Heart right ventricle (tissue), 16 donors: ENCODE results near the gene PODNL1. TPM values are rescaled to one million over a fixed set of nuclear protein-coding genes. Genes with fewer than 3 reads are reported as not detected.

ENCODE experiments used
- ATAC-seq, 8 donors: fragments of 200-7000 bp; cut with Tn5 transposase; one replicate each; pipeline ENCODE4 v1.9.1; 2020; ENCODE audit warnings: mild to moderate bottlenecking in 8 of 8, moderate library complexity in 8 of 8, moderate number of reproducible peaks in 1 of 8
- DNase-seq, 2 donors: peaks; one replicate each; pipeline ENCODE4 v3.0.0-alpha.2; 2020
- H3K27ac ChIP-seq, 10 donors: fragments of 200-600 bp; sonication (generic) in 2 of 10; one replicate each; pipeline versions ENCODE4 v1.5.0 to v1.8.0; 2020 to 2022; ENCODE audit warnings: mild to moderate bottlenecking in 3 of 10
- H3K27me3 ChIP-seq, 7 donors: fragments of 200-600 bp; one replicate each; pipeline ENCODE4 v1.8.0; 2021 to 2022; ENCODE audit warnings: mild to moderate bottlenecking in 2 of 7
- H3K36me3 ChIP-seq, 9 donors: fragments of 200-600 bp; sonication (generic) in 1 of 9; one replicate each; pipeline versions ENCODE4 v1.5.0 to v1.8.0; 2020 to 2022; ENCODE audit warnings: mild to moderate bottlenecking in 2 of 9
- H3K4me1 ChIP-seq, 9 donors: fragments of 200-600 bp; sonication (generic) in 1 of 9; one replicate each; pipeline versions ENCODE4 v1.5.0 to v1.8.0; 2020 to 2022; ENCODE audit warnings: mild to moderate bottlenecking in 4 of 9
- H3K4me3 ChIP-seq, 10 donors: fragments of 200-600 bp; sonication (generic) in 2 of 10; one replicate each; pipeline versions ENCODE4 v1.5.0 to v1.8.0; 2020 to 2022; ENCODE audit warnings: mild to moderate bottlenecking in 7 of 10, moderate library complexity in 2 of 10
- H3K9me3 ChIP-seq, 11 donors: fragments of 200-600 bp in 10 of 11; sonication (generic) in 2 of 11; one replicate each; pipeline versions ENCODE4 v1.5.0 to v1.8.0; 2013 to 2022; ENCODE audit warnings: mild to moderate bottlenecking in 2 of 11, control low read depth in 1 of 11, moderate library complexity in 1 of 11
- CTCF ChIP-seq, 9 donors: fragments of 200-600 bp; sonication (generic) in 2 of 9; IDR thresholded peaks; one replicate each; pipeline versions ENCODE4 v1.5.0 to v1.8.0; 2021 to 2022; ENCODE audit warnings: antibody characterized with exemption in 9 of 9, mild to moderate bottlenecking in 5 of 9, moderate library complexity in 1 of 9
- WGBS, 2 donors: extraction: QIAGEN DNeasy Blood & Tissue Kit; methylation state at CpG; one replicate each; pipeline ENCODE4 v1.1.7; 2013; ENCODE audit warnings: inconsistent platforms in 1 of 2; 5-methylcytosine and 5-hydroxymethylcytosine counted together
- intact Hi-C, 10 donors: fragments of 100-400 bp; cut with DNase I; formaldehyde crosslinking; loops; one replicate each; pipeline versions ENCODE4 v1.11.1 to v1.14.2; 2022
- polyA plus RNA-seq, 2 donors: library from polyadenylated mRNA; stranded (reverse); fragments of 200-250 nt; gene quantifications; one replicate each; pipeline ENCODE4 v1.2.3, GENCODE V29; 2013
- total RNA-seq, 10 donors: library from RNA; stranded (reverse); fragmentation: NEBNext Ultra II Directional in 3 of 10; extraction: Animal tissue kit (Norgen Biotek cat#: 25700) in 3 of 10; gene quantifications; one replicate each; pipeline versions ENCODE4 v1.2.1 to v1.2.4, GENCODE V29; 2021 to 2023
- donor health status: Arrhythmogenic right ventricular cardiomyopathy.
- donor health status: ischemic (EF 13 %, LVEDD 7.1; RV severe dilation, severe dysfunction).
- donor health status: healthy with polysubstance abuse.
- donor health status: DM: no; HTN: yes; CAD: no.
- donor health status: DM: no; HTN: no; CAD: no.
- donor health status: ischemic (EF 25% LVEDD 6.9; RV normal size, moderate dysfunction).
- donor health status: ischemic (EF 25% LVEDD 5.7; RV mildly dilated, moderate dysfunction).
- donor health status: healthy.
- donor health status: DM: yes; HTN: yes; CAD: no.
- donor health status: Ischemic cardiomyopathy.
- donor health status: ischemic (EF 35%, LVEDD 5.7; RV mildly dilated, moderate dysfunction).
- donor health status: nonischemic (EF 11% LVEDD 7.7; RV severe dilation, severe dysfunction).
- donor health status: DM: yes; HTN: yes; CAD: no.
- donor health status: PGD.
- donor health status: ischemic (EF 29% LVEDD 5.4; RV normal size, mild dysfunction).
- donor health status: nonischemic (EF 23%, LVEDD 6.1; RV moderate dilation, normal function).

The PODNL1 gene
- total and polyA plus RNA-seq, 12 donors: 0.76 to 6.2 (median 1.8) TPM

- TF ChIP-seq CTCF (IDR thresholded peaks at IDR 0.05): no peak
- WGBS, 2 donors: 92 to 93% methylated on average over 13 of the region's 13 CpGs
- Histone ChIP-seq H3K9me3 (no peaks in the 10 kb centered on the region), H3K4me3 (no peak overlapping the region), H3K4me1 (peaks cover 0 to 2% (median 0%) of the 10 kb centered on the region in 9 donors), H3K27ac (no peak overlapping the region), H3K27me3 (no peaks in the 10 kb centered on the region), H3K36me3 (no peaks in the 10 kb centered on the region)
- intact Hi-C loops: loop anchor here in 2 of 10 donors (5.0 kb wide), 1 partner anchor 162 kb away; no protein-coding TSS in a partner anchor
- no peak for ATAC-seq
- no peak for DNase-seq
These were observed 48.1 kb downstream of the PODNL1 start for GRCh38 chr19:13890136-13890535.

- no peak for DNase-seq
- Histone ChIP-seq H3K36me3 (no peaks in the 10 kb centered on the region), H3K4me1 (peaks cover 0 to 9% (median 0%) of the 10 kb centered on the region in 9 donors), H3K4me3 (no peak overlapping the region), H3K27me3 (no peaks in the 10 kb centered on the region), H3K27ac (no peak overlapping the region), H3K9me3 (no peaks in the 10 kb centered on the region)
- no peak for ATAC-seq
- intact Hi-C loops: loop anchor here in 4 of 10 donors (10.0 kb wide), 4 partner anchors 147 to 457 kb away; partner anchors contain the start of genes ASF1B (in 1 of the 4) and IL27RA (in 1 of the 4)
- 91 to 92% methylated on average over 16 of the region's 16 CpGs for WGBS, 2 donors
- no peak for TF ChIP-seq CTCF (IDR thresholded peaks at IDR 0.05)
These were observed 49.9 kb downstream of the PODNL1 start for GRCh38 chr19:13888281-13888680.

- peaks cover 0 to 9% (median 0%) of the 10 kb centered on the region in 9 donors for H3K4me1 ChIP-seq
- 80 to 82% methylated on average over 5 of the region's 5 CpGs for WGBS, 2 donors
- no peak for DNase-seq
- intact Hi-C loops: loop anchor here in 4 of 10 donors (10.0 kb wide), 4 partner anchors 147 to 457 kb away; partner anchors contain the start of genes ASF1B (in 1 of the 4) and IL27RA (in 1 of the 4)
- no peak overlapping the region for H3K4me3 ChIP-seq
- H3K27me3 ChIP-seq: no peaks in the 10 kb centered on the region
- no peak for TF ChIP-seq CTCF (IDR thresholded peaks at IDR 0.05)
- H3K36me3 ChIP-seq: no peaks in the 10 kb centered on the region
- no peaks in the 10 kb centered on the region for H3K9me3 ChIP-seq
- no peak overlapping the region for H3K27ac ChIP-seq
- ATAC-seq: no peak
These were observed 50.7 kb downstream of the PODNL1 start for GRCh38 chr19:13887517-13887916.

DNA sequence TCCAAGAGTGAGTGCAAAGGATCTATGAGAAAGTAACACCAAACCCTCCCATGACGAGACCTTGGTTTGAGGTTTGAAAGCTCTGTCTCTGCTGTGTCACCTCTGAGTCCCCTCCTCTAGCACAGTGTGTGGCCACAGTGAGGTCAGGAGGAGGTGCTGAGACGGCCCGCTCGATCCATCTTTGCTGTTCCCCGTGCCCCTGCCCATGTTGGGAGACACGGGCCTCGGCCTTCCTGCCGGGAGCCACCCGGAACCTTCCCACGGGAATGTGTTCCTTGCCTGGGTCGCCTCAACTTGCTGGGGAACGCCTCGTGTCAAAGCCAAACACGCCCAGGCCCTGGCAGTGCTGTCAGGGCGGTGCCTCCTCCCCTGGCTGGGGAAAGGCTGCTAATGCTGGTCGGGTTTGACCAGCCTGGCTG is 51.2 kb downstream of the PODNL1 start:
- DNase-seq: no peak
- Histone ChIP-seq H3K27ac (no peak overlapping the region), H3K27me3 (no peaks in the 10 kb centered on the region), H3K4me1 (peaks cover 0 to 9% (median 4%) of the 10 kb centered on the region in 9 donors), H3K9me3 (no peaks in the 10 kb centered on the region), H3K36me3 (no peaks in the 10 kb centered on the region), H3K4me3 (no peak overlapping the region)
- intact Hi-C loops: loop anchor here in 4 of 10 donors (10.0 kb wide), 4 partner anchors 148 to 458 kb away; partner anchors contain the start of genes ASF1B (in 1 of the 4) and IL27RA (in 1 of the 4)
- 69 to 80% methylated on average over 16 of the region's 16 CpGs for WGBS, 2 donors
- no peak for ATAC-seq
- no peak for TF ChIP-seq CTCF (IDR thresholded peaks at IDR 0.05)
